Dermis microvascular lymphatic vessel endothelial cell (primary cell): Measurements from ENCODE around the gene NLGN1. TPM values are rescaled to one million over a fixed set of nuclear protein-coding genes. Genes with fewer than 3 reads are reported as not detected.

Experiments
- DNase-seq, 2 donors: peaks; one replicate each; pipeline versions ENCODE4 v3.0.0 to v3.0.0-alpha.2; 2010; ENCODE audit warnings: low read depth in 2 of 2
- total RNA-seq: library from RNA; depleted of rRNA; stranded (reverse); fragments of >200 nt; gene quantifications from 2 replicates; pipeline ENCODE4 v1.2.1, GENCODE V29; 2014

NLGN1 gene
- total RNA-seq, 1 donor from 2014 or later = 0.51 TPM

DNA sequence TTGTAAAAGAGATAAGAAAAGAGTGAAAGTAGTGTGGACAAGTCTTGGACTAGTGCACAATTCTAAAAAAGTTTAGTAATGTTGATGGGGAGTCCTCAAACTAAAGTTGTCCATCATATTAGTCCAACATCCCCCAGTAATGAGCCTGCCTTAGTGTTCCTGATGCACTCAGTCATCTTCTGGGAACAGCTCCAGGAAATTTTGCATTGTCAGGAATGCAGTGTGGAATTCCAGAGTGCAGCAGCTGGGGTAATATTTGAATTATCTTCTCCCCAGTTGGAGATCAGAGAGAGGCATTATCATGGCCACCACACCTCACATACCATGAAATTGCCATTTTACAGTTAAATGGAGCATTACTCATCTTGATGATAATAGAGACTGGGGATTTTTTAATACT lies 932.8 kb downstream of the NLGN1 start:
- no peak for DNase-seq

DNA sequence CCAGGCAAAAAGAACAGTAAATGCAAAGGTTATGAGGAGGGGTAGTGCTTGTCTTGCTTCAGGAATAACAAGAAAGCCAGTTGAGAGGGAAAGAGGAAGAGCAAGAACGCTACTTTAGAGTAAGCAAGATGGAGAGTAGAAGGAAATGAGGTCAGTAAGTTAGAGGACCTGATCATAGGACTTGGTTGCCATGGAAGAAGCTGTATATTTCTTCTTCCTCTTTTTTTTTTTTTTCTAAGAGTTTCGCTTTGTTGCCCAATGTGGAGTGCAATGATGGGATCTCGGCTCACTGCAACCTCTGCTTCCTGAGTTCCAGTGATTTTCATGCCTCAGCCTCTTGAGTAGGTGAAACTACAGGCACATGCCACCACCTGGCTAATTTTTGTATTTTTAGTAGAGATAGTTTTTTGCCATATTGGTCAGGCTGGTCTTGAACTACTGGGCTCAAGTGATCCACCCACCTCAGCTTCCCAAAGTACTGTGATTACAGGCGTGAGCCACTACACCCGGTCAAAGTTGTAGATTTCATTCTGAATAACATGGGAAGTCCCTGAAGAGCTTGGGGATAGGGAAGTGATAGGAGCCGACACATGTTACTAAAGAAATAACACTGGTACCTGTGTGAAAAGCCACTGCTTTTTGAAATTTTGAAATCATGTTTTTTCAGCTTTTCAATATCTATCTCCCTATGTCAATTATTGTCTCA lies 933.7 kb downstream of the NLGN1 start:
- no peak for DNase-seq

DNA sequence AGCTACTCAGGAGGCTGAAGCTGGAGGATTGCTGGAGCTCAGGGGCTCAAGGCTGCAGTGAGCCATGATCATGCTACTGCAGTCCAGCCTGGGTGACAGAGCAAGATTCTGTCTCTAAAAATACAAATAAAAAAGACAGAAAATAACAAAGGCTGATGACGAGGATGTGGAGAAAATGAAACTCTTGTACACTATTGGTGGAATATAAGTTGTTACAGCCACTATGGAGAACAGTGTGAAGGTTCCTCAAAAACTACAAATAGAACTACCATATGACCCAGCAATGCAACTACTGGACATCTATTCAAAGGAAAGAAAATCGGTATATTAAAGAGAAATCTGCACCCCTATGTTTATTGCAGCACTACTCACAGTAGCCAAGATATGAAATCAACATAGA lies 934.8 kb downstream of the NLGN1 start:
- DNase-seq = no peak

DNA sequence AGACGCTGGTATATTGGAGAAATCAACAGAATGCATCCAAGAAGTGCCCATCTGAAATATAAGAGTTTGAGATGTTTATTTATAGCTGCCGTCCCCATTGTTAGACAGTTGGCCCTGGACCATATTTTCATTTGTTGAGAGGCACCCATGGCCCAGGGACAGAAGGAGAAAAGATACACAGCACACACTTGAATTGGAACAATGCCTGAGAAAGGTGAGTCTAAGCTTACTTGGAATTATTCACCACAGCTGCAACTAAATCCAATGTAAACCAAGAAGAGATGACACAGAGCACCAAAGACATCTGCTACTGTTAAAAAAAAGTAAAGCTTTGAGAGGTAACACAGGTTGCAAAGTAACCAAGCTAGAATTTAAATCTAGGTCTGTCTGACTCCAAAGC lies 936.1 kb downstream of the NLGN1 start:
- DNase-seq = no peak

DNA sequence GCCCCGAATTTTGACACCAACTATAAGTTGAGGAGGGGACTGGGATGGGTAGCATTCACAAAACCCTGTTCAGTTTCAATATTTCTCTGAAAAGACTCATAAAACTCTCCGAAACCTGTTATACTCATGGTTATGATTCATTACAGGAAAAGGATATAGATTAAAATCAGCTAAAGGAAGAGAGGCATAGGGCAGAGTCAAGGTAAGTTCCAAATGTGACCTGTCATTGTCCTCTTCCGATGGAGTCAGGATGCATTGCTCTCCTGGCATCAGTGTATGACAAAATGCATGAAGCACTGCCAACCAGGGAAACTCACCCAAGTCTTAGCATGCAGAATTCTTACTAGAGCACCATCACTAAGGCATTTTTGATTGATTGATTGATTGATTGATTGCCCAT lies 936.6 kb downstream of the NLGN1 start:
- DNase-seq = no peak

GRCh38 chr3:174335324-174335723 lies 937.8 kb downstream of the NLGN1 start:
- DNase-seq = no peak

- DNase-seq = no peak
Measured at GRCh38 chr3:174335910-174336309, 938.4 kb downstream of the NLGN1 start.
